KMS-11 (cell line): Measurements from ENCODE around the gene WFDC5.
"Not testable (repeated sequence)": the region's sequence is repeated elsewhere in the genome, so short reads cannot be mapped to it uniquely, and the experiment has no call there.

Experiments used
- H2AFZ ChIP-seq: fragments of 200-600 bp; sonication (generic); 2 replicates; pipeline ENCODE4 v1.6.1; 2016; ENCODE audit warnings: antibody characterized with exemption, mixed run types, low read depth
- H3K27ac ChIP-seq: fragments of 200-600 bp; sonication (generic); 2 replicates; pipeline ENCODE4 v1.6.1; 2016; ENCODE audit warnings: mild to moderate bottlenecking, mixed run types
- H3K27me3 ChIP-seq: fragments of 200-600 bp; sonication (generic); 2 replicates; pipeline ENCODE4 v1.6.1; 2017; ENCODE audit warnings: mild to moderate bottlenecking, low read depth, mixed run types, moderate library complexity; ENCODE audit not compliant: insufficient read depth
- H3K36me3 ChIP-seq: fragments of 200-600 bp; sonication (generic); 2 replicates; pipeline ENCODE4 v1.6.1; 2017; ENCODE audit warnings: mild to moderate bottlenecking, mixed run types; ENCODE audit not compliant: insufficient read depth
- H3K4me1 ChIP-seq: fragments of 200-600 bp; sonication (generic); 2 replicates; pipeline ENCODE4 v1.6.1; 2016; ENCODE audit warnings: mild to moderate bottlenecking, low read depth, mixed run types; ENCODE audit not compliant: poor library complexity, severe bottlenecking
- H3K4me2 ChIP-seq: fragments of 200-600 bp; sonication (generic); 2 replicates; pipeline ENCODE4 v1.7.0; 2016; ENCODE audit warnings: mild to moderate bottlenecking, mixed run types
- H3K4me3 ChIP-seq: fragments of 200-600 bp; sonication (generic); IDR thresholded peaks from 2 replicates; pipeline ENCODE4 v1.6.1; 2017; ENCODE audit warnings: low read depth, low read length, mixed read lengths; ENCODE audit not compliant: insufficient read depth
- H3K79me2 ChIP-seq: fragments of 200-600 bp; sonication (generic); 2 replicates; pipeline ENCODE4 v1.6.1; 2016; ENCODE audit warnings: low read depth, mixed run types; ENCODE audit not compliant: insufficient read depth
- H3K9ac ChIP-seq: fragments of 200-600 bp; sonication (generic); 2 replicates; pipeline ENCODE4 v1.6.1; 2016; ENCODE audit warnings: mild to moderate bottlenecking, mixed run types
- H4K20me1 ChIP-seq: fragments of 200-600 bp; sonication (generic); 2 replicates; pipeline ENCODE4 v1.6.1; 2016; ENCODE audit warnings: mild to moderate bottlenecking, mixed run types; ENCODE audit not compliant: insufficient read depth
- CTCF ChIP-seq: fragments of 200-600 bp; sonication (generic); conservative IDR thresholded peaks from 2 replicates; pipeline ENCODE4 v1.6.1; 2017; ENCODE audit warnings: low read depth, mild to moderate bottlenecking, antibody characterized with exemption, low read length, moderate library complexity, mixed read lengths

The WFDC5 gene

GRCh38 chr20:45067087-45067486 is 47.9 kb downstream of the WFDC5 start:
- H3K4me2 ChIP-seq, result no peak overlapping the region
- no peak overlapping the region for H3K27ac ChIP-seq
- TF ChIP-seq CTCF, result no peak
- no peak overlapping the region for H2AFZ ChIP-seq
- no peaks in the 10 kb centered on the region for H3K36me3 ChIP-seq
- no peak overlapping the region for H3K9ac ChIP-seq
- H3K27me3 ChIP-seq, result no peaks in the 10 kb centered on the region
- no peak overlapping the region for H3K4me3 ChIP-seq
- peaks cover 33% of the 10 kb centered on the region; the same call in 1 of the 2 replicates for H3K79me2 ChIP-seq
- no peaks in the 10 kb centered on the region for H4K20me1 ChIP-seq
- H3K4me1 ChIP-seq, result peaks cover 82% of the 10 kb centered on the region

DNA sequence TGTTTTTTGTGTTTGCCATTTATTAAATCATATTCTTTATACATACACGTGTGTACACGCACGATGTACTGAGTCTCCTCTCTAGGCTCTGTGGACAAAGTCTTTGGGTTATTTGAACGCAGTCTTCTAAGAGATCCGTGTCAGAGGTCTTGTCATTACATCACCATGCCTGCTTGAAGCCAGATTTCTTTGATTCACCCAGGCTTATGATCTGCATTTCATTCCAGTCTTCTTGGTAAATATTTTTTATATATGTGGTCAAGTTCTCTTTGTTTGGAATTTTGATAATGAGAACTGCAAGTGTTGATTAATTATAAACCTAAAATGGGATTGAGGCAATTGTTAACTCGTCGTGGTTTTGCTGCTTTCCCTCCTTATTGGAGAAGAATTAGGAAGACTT is 48.6 kb downstream of the WFDC5 start:
- Histone ChIP-seq H4K20me1 (no peaks in the 10 kb centered on the region), H3K4me2 (no peak overlapping the region), H3K27me3 (no peaks in the 10 kb centered on the region), H3K36me3 (no peaks in the 10 kb centered on the region), H3K79me2 (peaks cover 40% of the 10 kb centered on the region; the same call in 1 of the 2 replicates), H3K4me1 (peaks cover 82% of the 10 kb centered on the region), H3K4me3 (no peak overlapping the region), H2AFZ (no peak overlapping the region), H3K27ac (no peak overlapping the region), H3K9ac (no peak overlapping the region)
- TF ChIP-seq CTCF, result no peak

DNA sequence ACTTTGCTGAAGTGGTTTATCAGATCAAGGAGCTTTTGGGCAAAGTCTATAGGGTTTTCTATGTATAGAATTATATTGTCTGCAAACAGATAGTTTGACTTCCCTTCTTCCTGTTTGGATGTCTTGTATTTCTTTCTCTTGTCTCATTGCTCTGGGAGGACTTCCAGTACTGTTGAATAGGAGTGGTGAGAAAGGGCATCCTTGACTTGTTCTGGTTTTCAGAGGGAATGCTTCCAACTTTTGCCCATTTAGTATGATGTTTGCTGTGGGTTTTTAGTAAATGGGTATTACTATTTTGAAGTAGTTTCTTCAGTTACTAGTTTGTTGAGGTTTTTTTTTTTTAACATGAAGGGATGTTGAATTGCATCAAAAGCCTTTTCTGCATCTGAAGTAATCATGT is 50.2 kb downstream of the WFDC5 start:
- Histone ChIP-seq H3K79me2 (peaks cover 48% of the 10 kb centered on the region; the same call in 1 of the 2 replicates), H3K9ac (no peak overlapping the region), H3K4me2 (peak overlapping the region; percentile 91; the same call in 1 of the 2 replicates), H2AFZ (no peak overlapping the region), H3K36me3 (no peaks in the 10 kb centered on the region), H3K4me1 (peaks cover 82% of the 10 kb centered on the region), H3K4me3 (no peak overlapping the region), H3K27me3 (no peaks in the 10 kb centered on the region), H3K27ac (no peak overlapping the region; the same call in 1 of the 2 replicates), H4K20me1 (no peaks in the 10 kb centered on the region)
- no peak for TF ChIP-seq CTCF

- H4K20me1 ChIP-seq, H3K36me3 ChIP-seq, H2AFZ ChIP-seq, H3K9ac ChIP-seq, H3K4me3 ChIP-seq, H3K27me3 ChIP-seq: not testable (repeated sequence)
- H3K79me2 ChIP-seq, result peaks cover 46% of the 10 kb centered on the region; the same call in 1 of the 2 replicates
- peak overlapping the region; percentile 68 for H3K27ac ChIP-seq
- peaks cover 84% of the 10 kb centered on the region for H3K4me1 ChIP-seq
- peak overlapping the region; percentile 91 for H3K4me2 ChIP-seq
Observed at GRCh38 chr20:45063107-45063506, 51.9 kb downstream of the WFDC5 start.

DNA sequence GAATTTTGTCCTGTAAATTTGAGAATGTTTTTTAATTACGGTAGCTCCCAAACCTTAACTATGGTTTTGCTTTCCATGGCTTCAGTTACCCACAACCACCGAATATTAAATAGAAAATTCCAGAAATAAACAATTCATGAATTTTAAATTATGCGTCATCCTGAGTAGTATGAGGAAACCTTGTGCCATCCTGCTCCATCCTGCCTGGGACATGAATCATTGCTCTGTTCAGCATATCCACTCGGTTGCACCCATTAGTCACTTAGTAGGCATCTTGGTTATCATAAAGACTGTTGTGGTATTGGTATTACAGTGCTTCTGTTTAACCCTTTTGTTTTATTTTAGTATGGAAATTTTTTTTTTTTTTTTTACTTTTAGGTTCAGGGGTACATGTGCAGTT is 53.7 kb downstream of the WFDC5 start:
- Histone ChIP-seq H3K27me3 (no peaks in the 10 kb centered on the region), H3K4me3 (no peak overlapping the region), H3K36me3 (no peaks in the 10 kb centered on the region; the same call in 1 of the 2 replicates), H3K9ac (no peak overlapping the region), H2AFZ (no peak overlapping the region), H3K4me2 (peak overlapping the region; percentile 95; the same call in 1 of the 2 replicates), H4K20me1 (no peaks in the 10 kb centered on the region), H3K79me2 (peaks cover 48% of the 10 kb centered on the region; the same call in 1 of the 2 replicates), H3K27ac (no peak overlapping the region; the same call in 1 of the 2 replicates), H3K4me1 (peaks cover 100% of the 10 kb centered on the region)
- no peak for TF ChIP-seq CTCF
